ENCODE measurements around the gene NANS.

DNA sequence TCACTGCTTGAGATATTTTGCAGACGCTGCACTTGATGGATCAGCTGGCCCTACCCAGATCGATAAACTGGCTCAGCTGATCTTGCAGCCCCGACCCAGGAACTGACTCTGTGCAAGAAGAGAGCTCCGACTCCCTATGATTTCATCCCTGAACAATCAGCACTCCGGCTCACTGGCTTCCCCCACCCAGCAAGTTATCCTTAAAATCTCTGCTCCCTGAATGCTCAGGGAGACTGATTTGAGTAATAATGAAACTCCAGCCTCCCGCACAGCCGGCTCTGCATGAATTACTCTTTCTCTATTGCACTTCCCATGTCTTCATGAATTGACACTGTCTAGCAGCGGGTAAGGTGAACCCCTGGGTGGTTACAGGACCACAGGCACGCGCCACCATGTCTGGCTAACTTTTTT is 16.9 kb upstream of the NANS start:
- TF ChIP-seq, protein P1, sequence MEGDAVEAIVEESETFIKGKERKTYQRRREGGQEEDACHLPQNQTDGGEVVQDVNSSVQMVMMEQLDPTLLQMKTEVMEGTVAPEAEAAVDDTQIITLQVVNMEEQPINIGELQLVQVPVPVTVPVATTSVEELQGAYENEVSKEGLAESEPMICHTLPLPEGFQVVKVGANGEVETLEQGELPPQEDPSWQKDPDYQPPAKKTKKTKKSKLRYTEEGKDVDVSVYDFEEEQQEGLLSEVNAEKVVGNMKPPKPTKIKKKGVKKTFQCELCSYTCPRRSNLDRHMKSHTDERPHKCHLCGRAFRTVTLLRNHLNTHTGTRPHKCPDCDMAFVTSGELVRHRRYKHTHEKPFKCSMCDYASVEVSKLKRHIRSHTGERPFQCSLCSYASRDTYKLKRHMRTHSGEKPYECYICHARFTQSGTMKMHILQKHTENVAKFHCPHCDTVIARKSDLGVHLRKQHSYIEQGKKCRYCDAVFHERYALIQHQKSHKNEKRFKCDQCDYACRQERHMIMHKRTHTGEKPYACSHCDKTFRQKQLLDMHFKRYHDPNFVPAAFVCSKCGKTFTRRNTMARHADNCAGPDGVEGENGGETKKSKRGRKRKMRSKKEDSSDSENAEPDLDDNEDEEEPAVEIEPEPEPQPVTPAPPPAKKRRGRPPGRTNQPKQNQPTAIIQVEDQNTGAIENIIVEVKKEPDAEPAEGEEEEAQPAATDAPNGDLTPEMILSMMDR (IDR thresholded peaks at IDR 0.05): no peak
- TF ChIP-seq POLR2A (IDR thresholded peaks at IDR 0.05): no peak
